ENCODE measurements around the gene RPS15A.
"Not testable (repeated sequence)": the region's sequence is repeated elsewhere in the genome, so short reads cannot be mapped to it uniquely, and the experiment has no call there.

The RPS15A gene

GRCh38 chr16:18738768-18739167, 51.4 kb downstream of the RPS15A start:
- DNase-seq = not testable (repeated sequence)

GRCh38 chr16:18734279-18734678, 55.9 kb downstream of the RPS15A start:
- DNase-seq = not testable (repeated sequence)
